Activated naive CD4-positive, alpha-beta T cell treated with anti-CD3 and anti-CD28 coated beads for 36 hours (primary cell): ENCODE data around the gene IRF5. TPM values are rescaled to one million over a fixed set of nuclear protein-coding genes. Genes with fewer than 3 reads are reported as not detected.

Experiments
- CTCF ChIA-PET: fragments of 350-600 bp; sonication (Branson Sonifier 250); formaldehyde crosslinking; loops from one replicate; lab custom pipeline; 2021; ENCODE audit warnings: antibody characterized with exemption; lab: Charles Lee
- DNase-seq: peaks from one replicate; pipeline ENCODE4 v3.0.0-alpha.2; 2020
- H3K27ac Mint-ChIP-seq: one replicate; pipeline ENCODE4 v1.8.0; 2021; ENCODE audit warnings: mild to moderate bottlenecking, mixed read lengths
- H3K27me3 Mint-ChIP-seq: one replicate; pipeline ENCODE4 v1.8.0; 2021; ENCODE audit warnings: low read depth, mixed read lengths
- H3K36me3 Mint-ChIP-seq: one replicate; pipeline ENCODE4 v1.8.0; 2021; ENCODE audit warnings: low read depth, mixed read lengths
- H3K4me1 Mint-ChIP-seq: one replicate; pipeline ENCODE4 v1.8.0; 2021; ENCODE audit warnings: low read depth, mixed read lengths
- H3K4me3 Mint-ChIP-seq: one replicate; pipeline ENCODE4 v1.8.0; 2021; ENCODE audit warnings: mild to moderate bottlenecking, moderate library complexity, mixed read lengths
- H3K9me3 Mint-ChIP-seq: one replicate; pipeline ENCODE4 v1.8.0; 2021; ENCODE audit warnings: mixed read lengths
- intact Hi-C: fragments of 100-400 bp; cut with micrococcal nuclease; formaldehyde crosslinking; loops from one replicate; pipeline ENCODE4 v1.15.1; 2023
- total RNA-seq, 2 experiments: library from RNA; stranded (reverse); gene quantifications; one replicate each; pipeline ENCODE4 v1.2.3, GENCODE V29; 2021

IRF5 gene
- total RNA-seq, 2 experiments from 2014 or later, result 1.4 to 1.9 TPM

DNA sequence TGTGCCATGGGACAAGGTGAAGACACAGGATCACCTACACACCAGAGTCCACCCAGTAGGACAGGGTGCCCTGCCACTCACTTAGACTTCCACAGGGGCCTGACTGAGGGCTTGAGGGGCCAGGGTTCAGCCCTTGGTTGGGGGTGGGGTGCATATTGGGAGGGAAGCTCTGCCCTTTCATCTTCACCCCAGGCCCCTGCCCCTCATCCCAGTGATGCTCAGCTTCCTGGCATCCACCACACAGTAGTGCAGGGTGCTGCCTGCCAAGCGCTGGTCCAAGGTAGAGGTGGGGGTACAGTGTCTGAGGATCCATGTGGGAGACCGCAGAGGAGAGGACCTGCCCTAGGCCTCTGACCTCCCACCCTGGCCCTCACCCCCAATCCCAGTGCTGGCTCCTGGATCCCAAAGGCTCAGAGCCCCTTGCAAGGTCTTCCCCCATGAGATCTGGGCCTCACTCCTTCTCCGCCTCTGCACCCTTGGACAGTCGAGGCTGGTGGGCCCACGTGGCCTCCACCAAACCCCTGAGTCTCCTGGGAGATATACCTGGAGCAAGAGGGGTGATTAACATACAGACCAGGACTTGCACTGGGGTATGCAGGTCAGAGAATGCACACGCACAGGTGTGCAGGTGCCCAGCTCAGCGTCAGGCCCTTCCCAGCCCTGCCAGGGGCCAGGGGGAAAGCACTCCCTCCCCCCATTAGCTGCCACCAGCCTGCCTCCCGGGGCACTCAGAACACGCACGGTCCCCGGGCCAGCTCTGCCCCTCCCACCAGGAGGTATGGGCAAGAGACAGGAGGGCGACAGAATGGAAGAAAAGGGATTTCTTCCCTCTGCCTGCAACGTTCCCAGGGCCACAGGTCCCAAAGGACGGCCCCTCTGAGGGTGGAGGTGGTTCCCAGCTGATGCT is 8.6 kb upstream of the IRF5 start:
- no peaks in the 10 kb centered on the region for H3K36me3 Mint-ChIP-seq
- H3K9me3 Mint-ChIP-seq, result no peaks in the 10 kb centered on the region
- intact Hi-C loops, result no loop called here
- CTCF ChIA-PET, result interaction anchor here (0.6 to 1.4 kb wide), 2 partner anchors 45 to 206 kb away, joined by 3 to 4 read pairs; no protein-coding TSS in a partner anchor
- DNase-seq, result no peak
- H3K4me3 Mint-ChIP-seq, result no peak overlapping the region
- peaks cover 1% of the 10 kb centered on the region for H3K27me3 Mint-ChIP-seq
- H3K27ac Mint-ChIP-seq, result no peak overlapping the region
- peaks cover 13% of the 10 kb centered on the region for H3K4me1 Mint-ChIP-seq

DNA sequence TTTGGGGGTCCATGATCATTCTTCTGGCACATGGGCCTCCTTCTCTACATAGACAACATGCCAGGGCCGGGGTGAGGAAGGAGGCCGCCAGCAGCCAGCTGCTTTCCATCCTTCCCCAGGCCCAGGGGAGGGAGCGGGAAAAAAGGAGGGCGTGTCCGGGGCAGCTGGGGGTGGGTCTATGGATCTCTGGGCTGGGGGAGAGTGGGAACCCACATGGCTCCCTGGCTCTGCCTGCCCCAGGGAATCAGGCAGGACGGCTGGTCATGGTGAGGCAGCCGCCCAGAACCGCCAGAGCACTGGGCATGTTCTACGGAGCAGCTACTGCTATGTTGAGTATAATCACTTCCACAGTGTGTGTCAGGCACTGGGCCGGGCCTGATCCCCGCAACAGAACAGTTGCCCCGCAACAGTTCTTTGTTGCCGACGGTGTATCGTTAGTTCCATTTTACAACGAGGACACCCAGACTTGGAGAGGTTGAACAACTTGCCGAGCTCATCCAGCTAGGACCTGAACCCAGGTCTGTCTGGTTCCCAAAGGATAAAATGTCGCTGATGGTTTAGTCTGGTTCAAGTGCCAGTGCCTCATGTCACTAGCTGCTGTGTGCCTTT is 6.4 kb upstream of the IRF5 start:
- Mint-ChIP-seq H3K27me3 (peaks cover 1% of the 10 kb centered on the region), H3K36me3 (no peaks in the 10 kb centered on the region), H3K4me3 (no peak overlapping the region), H3K4me1 (peaks cover 14% of the 10 kb centered on the region), H3K9me3 (no peaks in the 10 kb centered on the region), H3K27ac (no peak overlapping the region)
- intact Hi-C loops, result no loop called here
- CTCF ChIA-PET, result no interaction called here
- no peak for DNase-seq

GRCh38 chr7:128931965-128932861 is 5.5 kb upstream of the IRF5 start:
- H3K9me3 Mint-ChIP-seq, result no peaks in the 10 kb centered on the region
- CTCF ChIA-PET, result interaction anchor here (0.6 kb wide), 1 partner anchor 67 kb away, joined by 3 read pairs; no protein-coding TSS in a partner anchor
- H3K27me3 Mint-ChIP-seq, result peaks cover 7% of the 10 kb centered on the region
- no peak overlapping the region for H3K4me3 Mint-ChIP-seq
- no peak overlapping the region for H3K27ac Mint-ChIP-seq
- peaks cover 18% of the 10 kb centered on the region for H3K4me1 Mint-ChIP-seq
- H3K36me3 Mint-ChIP-seq, result no peaks in the 10 kb centered on the region
- intact Hi-C loops, result no loop called here
- DNase-seq, result no peak

- Mint-ChIP-seq H3K27ac (no peak overlapping the region), H3K9me3 (no peaks in the 10 kb centered on the region), H3K36me3 (no peaks in the 10 kb centered on the region), H3K4me3 (peak overlapping the region; percentile 57), H3K27me3 (peaks cover 11% of the 10 kb centered on the region), H3K4me1 (peaks cover 20% of the 10 kb centered on the region)
- no peak for DNase-seq
- CTCF ChIA-PET, result interaction anchor here (0.6 to 0.8 kb wide), 2 partner anchors 50 to 68 kb away, joined by 3 read pairs; no protein-coding TSS in a partner anchor
- intact Hi-C loops, result no loop called here
Measured at GRCh38 chr7:128932862-128933179, 4.9 kb upstream of the IRF5 start.

GRCh38 chr7:128933180-128933891 is 4.4 kb upstream of the IRF5 start:
- H3K36me3 Mint-ChIP-seq, result no peaks in the 10 kb centered on the region
- H3K4me3 Mint-ChIP-seq, result peak overlapping the region; percentile 57
- H3K4me1 Mint-ChIP-seq, result peaks cover 21% of the 10 kb centered on the region
- intact Hi-C loops, result no loop called here
- peak; percentile 71 for DNase-seq
- H3K27ac Mint-ChIP-seq, result peak overlapping the region; percentile 33
- CTCF ChIA-PET, result interaction anchor here (0.6 to 0.8 kb wide), 2 partner anchors 50 to 69 kb away, joined by 3 read pairs; no protein-coding TSS in a partner anchor
- H3K27me3 Mint-ChIP-seq, result peaks cover 12% of the 10 kb centered on the region
- no peaks in the 10 kb centered on the region for H3K9me3 Mint-ChIP-seq

DNA sequence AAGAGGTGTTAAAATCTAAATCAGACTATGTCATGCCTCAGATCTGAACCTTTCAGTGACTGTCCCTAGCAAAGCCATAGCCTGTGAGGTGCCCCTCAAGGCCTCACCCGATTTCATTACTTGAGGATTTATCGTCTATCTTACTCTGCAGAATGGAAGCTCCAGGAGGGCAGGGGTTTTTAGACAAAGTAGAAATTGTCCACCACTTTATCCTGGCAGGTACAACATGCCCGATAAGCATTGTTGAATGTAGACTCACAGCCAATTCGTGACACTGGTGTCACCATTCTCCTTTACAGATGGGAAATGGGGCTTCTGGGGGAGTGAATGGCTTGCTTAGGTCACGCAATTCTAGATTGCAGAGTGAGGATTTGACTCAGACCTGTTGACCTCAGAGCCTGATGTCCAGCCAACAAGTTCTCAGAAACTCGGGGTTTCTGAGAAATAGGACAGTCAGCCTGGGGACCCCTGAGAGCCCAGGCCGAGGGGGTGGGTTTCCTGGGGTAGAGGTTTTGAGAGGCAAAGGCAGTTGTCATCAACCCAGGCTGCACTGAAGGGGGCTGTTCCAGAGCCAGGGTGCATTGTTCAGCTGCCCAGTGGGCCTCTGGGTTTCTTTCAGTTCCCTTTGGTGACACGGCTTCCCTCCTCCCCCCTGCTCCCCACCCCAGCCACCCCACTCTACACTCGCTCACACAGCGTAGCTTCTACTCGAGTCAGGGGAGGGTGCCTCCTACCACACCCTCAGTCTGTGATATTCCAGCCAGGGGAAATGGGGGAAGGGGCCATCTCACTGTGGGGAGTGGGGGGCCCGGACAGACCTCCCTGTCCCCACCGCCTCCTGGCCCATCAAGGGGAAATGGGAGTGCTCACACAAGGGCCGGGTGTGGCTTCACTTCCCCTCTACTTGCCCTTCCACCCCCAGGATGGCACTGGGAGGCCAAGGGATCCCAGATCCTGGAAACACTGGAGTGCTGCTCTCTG is 3.1 kb upstream of the IRF5 start:
- H3K27me3 Mint-ChIP-seq, result peaks cover 18% of the 10 kb centered on the region
- intact Hi-C loops, result no loop called here
- CTCF ChIA-PET, result no interaction called here
- peaks cover 33% of the 10 kb centered on the region for H3K4me1 Mint-ChIP-seq
- no peaks in the 10 kb centered on the region for H3K9me3 Mint-ChIP-seq
- H3K4me3 Mint-ChIP-seq, result no peak overlapping the region
- no peak for DNase-seq
- no peak overlapping the region for H3K27ac Mint-ChIP-seq
- no peaks in the 10 kb centered on the region for H3K36me3 Mint-ChIP-seq

GRCh38 chr7:128935342-128935730 is 2.4 kb upstream of the IRF5 start:
- peaks cover 40% of the 10 kb centered on the region for H3K4me1 Mint-ChIP-seq
- H3K27me3 Mint-ChIP-seq, result peaks cover 22% of the 10 kb centered on the region
- no peaks in the 10 kb centered on the region for H3K36me3 Mint-ChIP-seq
- no peak overlapping the region for H3K27ac Mint-ChIP-seq
- H3K9me3 Mint-ChIP-seq, result no peaks in the 10 kb centered on the region
- CTCF ChIA-PET, result no interaction called here
- intact Hi-C loops, result no loop called here
- no peak for DNase-seq
- no peak overlapping the region for H3K4me3 Mint-ChIP-seq

- CTCF ChIA-PET, result interaction anchor here (0.6 to 1.0 kb wide), 2 partner anchors 10 to 159 kb away, joined by 3 to 5 read pairs; no protein-coding TSS in a partner anchor
- no peaks in the 10 kb centered on the region for H3K36me3 Mint-ChIP-seq
- intact Hi-C loops, result no loop called here
- H3K27ac Mint-ChIP-seq, result no peak overlapping the region
- peaks cover 29% of the 10 kb centered on the region for H3K27me3 Mint-ChIP-seq
- peak overlapping the region; percentile 64 for H3K4me3 Mint-ChIP-seq
- no peak for DNase-seq
- no peaks in the 10 kb centered on the region for H3K9me3 Mint-ChIP-seq
- peaks cover 47% of the 10 kb centered on the region for H3K4me1 Mint-ChIP-seq
Measured at GRCh38 chr7:128936798-128937197, 929 bp upstream of the IRF5 start.

DNA sequence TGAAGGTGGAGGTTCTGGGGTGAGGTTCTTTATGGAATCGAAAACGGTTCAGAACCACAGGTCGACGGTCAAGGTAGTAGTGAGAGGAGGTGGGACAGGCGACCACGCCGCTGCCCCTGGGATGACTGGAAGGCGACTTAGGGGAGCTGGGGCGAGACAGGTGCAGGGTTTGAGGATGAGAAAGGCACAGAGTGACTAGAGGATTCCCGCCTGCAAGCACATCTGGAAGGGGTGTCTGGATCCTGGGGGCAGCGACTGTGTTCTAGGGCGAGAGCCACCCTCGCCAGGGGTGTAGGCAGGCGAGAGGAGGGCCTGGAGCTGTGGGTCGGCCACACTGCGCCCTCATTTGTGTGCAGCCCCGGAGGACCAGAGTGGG is 468 bp upstream of the IRF5 start:
- no peak overlapping the region for H3K27ac Mint-ChIP-seq
- H3K36me3 Mint-ChIP-seq, result no peaks in the 10 kb centered on the region
- H3K4me1 Mint-ChIP-seq, result peaks cover 47% of the 10 kb centered on the region
- DNase-seq, result no peak
- H3K4me3 Mint-ChIP-seq, result peak overlapping the region; percentile 64
- peaks cover 29% of the 10 kb centered on the region for H3K27me3 Mint-ChIP-seq
- CTCF ChIA-PET, result no interaction called here
- intact Hi-C loops, result no loop called here
- no peaks in the 10 kb centered on the region for H3K9me3 Mint-ChIP-seq

- Mint-ChIP-seq H3K9me3 (no peaks in the 10 kb centered on the region), H3K4me1 (peaks cover 35% of the 10 kb centered on the region), H3K27me3 (peaks cover 27% of the 10 kb centered on the region), H3K4me3 (peak overlapping the region; percentile 70), H3K27ac (no peak overlapping the region), H3K36me3 (no peaks in the 10 kb centered on the region)
- intact Hi-C loops, result loop anchor here (1.0 kb wide), 2 partner anchors 24 to 70 kb away; no protein-coding TSS in a partner anchor
- no peak for DNase-seq
- CTCF ChIA-PET, result interaction anchor here (1.0 to 1.5 kb wide), 2 partner anchors 9 to 10 kb away, joined by 3 to 10 read pairs; no protein-coding TSS in a partner anchor
Measured at GRCh38 chr7:128938544-128939074, 882 bp downstream of the IRF5 start.
